ENCODE data around the gene P4HA3. TPM values are rescaled to one million over a fixed set of nuclear protein-coding genes. Genes with fewer than 3 reads are reported as not detected.

P4HA3 gene
- total and polyA plus RNA-seq, 5 experiments from 2014 or later, result not detected

DNA sequence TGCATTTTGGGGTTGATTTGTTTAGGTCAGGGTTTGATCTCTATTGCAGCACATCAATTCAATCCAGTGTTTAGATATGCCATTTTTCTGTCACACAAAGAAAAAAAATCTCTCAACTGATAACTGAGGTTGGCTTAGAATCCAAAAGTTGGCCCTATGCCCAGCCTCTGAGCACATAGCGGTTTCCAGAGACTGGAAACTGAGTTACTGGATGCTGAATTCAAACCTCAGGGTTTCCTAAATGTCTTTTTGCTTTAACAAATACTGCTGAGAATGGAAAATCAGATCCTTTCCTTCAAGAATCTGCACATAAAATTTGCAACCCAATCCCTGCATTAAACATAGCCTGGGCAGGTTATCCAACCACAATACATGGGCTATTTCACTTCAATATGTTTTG, 4.0 kb downstream of the P4HA3 start:
- Mint-ChIP-seq H3K9me3 (no peaks in the 10 kb centered on the region), H3K27me3 (peaks cover 25 to 65% (median 48%) of the 10 kb centered on the region in 5 donors), H3K4me3 (no peak overlapping the region), H3K36me3 (no peaks in the 10 kb centered on the region), H3K4me1 (peaks cover 8 to 15% (median 11%) of the 10 kb centered on the region in 4 donors), H3K27ac (no peak overlapping the region)
- DNase-seq (no peak), ATAC-seq (no peak)
- POLR2A ChIA-PET, result no interaction called here

DNA sequence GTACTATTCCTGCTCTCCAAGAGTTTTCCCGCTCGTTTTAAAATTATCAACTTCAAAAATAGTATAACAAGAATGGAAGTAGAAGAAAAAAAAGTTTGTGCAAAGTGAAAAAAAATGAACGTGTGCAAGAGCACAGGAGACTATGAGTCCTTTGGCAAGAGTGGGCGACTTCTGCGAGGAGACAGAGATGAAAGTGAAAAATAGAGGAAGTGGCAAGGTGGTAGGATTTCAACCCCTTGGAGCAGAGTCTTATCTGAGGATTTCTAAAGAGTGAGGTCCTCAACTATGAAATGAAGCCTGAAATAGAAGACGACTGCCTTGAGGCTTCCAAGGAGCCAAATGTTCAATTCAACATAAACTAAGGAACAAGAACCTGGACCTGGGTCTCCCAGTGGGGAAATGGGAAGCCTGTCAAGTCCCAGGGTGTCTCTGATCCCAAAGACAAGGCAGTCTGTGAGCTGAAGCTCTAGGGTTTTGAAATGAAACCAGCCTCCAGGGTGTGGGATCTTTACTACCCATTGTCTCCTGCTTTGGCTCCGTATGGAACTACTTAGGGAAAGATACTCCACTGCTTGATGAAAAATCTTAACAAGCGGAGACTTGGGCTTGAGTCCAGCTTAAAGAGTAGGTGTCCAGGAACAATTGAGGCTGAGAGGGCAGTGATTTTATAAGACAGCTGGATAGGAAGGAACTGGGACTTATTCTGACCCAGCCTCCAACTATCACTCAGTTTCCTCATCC, 4.8 kb downstream of the P4HA3 start:
- DNase-seq (no peak), ATAC-seq (no peak)
- peaks cover 4 to 12% (median 7%) of the 10 kb centered on the region in 4 donors for H3K4me1 Mint-ChIP-seq
- H3K4me3 Mint-ChIP-seq, result no peak overlapping the region
- H3K36me3 Mint-ChIP-seq, result no peaks in the 10 kb centered on the region
- POLR2A ChIA-PET, result no interaction called here
- H3K27me3 Mint-ChIP-seq, result peaks cover 24 to 58% (median 42%) of the 10 kb centered on the region in 5 donors
- H3K9me3 Mint-ChIP-seq, result no peaks in the 10 kb centered on the region
- no peak overlapping the region for H3K27ac Mint-ChIP-seq

DNA sequence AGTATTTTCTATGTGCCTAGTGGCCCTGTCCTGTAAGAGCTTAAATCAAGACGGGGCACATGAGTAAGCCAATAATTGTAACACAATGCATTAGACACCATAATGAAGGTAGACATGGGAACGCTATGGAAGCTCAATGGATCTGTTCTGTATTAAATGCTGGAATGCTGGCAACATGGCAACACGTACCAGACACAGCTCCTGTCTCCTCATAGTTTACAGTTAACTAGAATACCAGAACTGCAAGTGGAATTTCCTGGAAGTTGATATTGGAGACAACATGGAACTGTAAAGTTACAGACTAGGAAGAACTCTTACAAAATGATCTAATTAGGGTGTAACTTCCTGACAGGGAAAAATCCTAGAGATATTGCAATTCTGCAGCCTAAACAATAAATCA, 12.4 kb downstream of the P4HA3 start:
- H3K36me3 Mint-ChIP-seq, result no peaks in the 10 kb centered on the region
- no peak overlapping the region for H3K4me3 Mint-ChIP-seq
- ATAC-seq (no peak), DNase-seq (no peak)
- POLR2A ChIA-PET, result no interaction called here
- H3K4me1 Mint-ChIP-seq, result peaks cover 2 to 8% (median 6%) of the 10 kb centered on the region in 4 donors
- peaks cover 6 to 32% (median 10%) of the 10 kb centered on the region in 5 donors for H3K27me3 Mint-ChIP-seq
- H3K27ac Mint-ChIP-seq, result no peak overlapping the region
- peaks cover 0 to 3% (median 0%) of the 10 kb centered on the region in 9 donors for H3K9me3 Mint-ChIP-seq

DNA sequence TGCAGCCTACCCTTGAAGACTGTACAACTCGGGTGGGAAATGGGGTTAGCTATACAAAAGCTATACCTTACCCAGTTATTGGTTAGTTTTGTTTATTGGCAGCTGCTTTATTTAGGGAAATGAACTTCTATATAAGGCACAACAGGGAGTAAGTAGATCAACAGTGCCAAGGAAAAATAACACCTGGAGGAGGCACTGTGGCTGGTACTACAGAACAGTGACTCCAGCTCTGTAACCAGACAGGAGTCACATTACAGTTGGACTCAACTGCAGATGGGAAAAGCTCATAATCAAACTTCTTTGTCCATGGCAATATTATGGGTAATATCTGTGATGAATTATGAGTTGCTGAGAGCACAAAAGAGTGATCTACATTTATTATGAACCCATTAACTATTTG, 14.0 kb downstream of the P4HA3 start:
- peaks cover 9 to 44% (median 13%) of the 10 kb centered on the region in 5 donors for H3K27me3 Mint-ChIP-seq
- H3K4me1 Mint-ChIP-seq, result peaks cover 2 to 8% (median 6%) of the 10 kb centered on the region in 4 donors
- no peaks in the 10 kb centered on the region for H3K36me3 Mint-ChIP-seq
- peaks cover 0 to 6% (median 0%) of the 10 kb centered on the region in 9 donors for H3K9me3 Mint-ChIP-seq
- DNase-seq, result no peak
- no peak overlapping the region for H3K4me3 Mint-ChIP-seq
- no peak for ATAC-seq
- POLR2A ChIA-PET, result no interaction called here
- no peak overlapping the region for H3K27ac Mint-ChIP-seq

DNA sequence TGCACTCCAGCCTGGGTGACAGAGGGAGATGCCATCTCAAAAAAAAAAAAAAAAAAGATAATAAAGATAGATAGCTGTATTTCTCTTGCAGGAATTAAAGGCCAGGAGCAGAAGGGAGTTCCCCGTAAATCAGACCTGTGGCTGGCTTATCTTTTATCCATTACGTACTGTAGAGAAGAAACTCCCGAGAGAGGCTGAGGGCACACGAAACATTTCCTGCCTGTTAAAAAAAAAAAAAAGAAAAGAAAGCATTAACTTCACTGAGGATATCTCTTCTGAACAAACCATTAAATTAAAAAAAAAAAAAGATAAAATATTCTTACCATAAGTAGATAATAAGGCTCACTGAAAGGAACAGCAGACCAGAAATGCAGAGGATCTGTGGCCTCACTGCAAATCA, 22.5 kb downstream of the P4HA3 start:
- Mint-ChIP-seq H3K4me3 (no peak overlapping the region), H3K27me3 (peaks cover 2 to 22% (median 4%) of the 10 kb centered on the region in 5 donors), H3K4me1 (peaks cover 0 to 2% (median 0%) of the 10 kb centered on the region in 4 donors), H3K27ac (no peak overlapping the region), H3K9me3 (peaks cover 0 to 9% (median 0%) of the 10 kb centered on the region in 9 donors), H3K36me3 (no peaks in the 10 kb centered on the region)
- no peak for ATAC-seq
- DNase-seq, result no peak
- POLR2A ChIA-PET, result no interaction called here

DNA sequence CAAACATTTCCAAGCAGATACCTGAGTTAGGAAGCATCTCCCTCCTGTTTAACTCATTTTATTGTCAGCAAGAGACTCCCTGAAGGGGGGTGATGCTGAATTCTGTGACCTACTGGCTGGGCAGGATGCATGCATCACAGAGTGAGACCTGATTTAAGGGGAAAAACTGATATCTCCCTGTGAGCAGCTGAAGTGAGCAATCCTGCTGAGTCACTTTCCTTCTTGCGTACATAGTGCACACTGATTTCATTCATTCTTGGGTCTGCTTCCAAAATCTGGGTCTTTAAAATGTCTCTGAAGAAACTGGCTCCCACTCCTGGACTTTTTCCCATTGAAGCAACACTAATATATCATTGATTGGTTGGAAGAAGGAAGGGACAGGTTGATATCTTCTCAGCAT, 23.3 kb downstream of the P4HA3 start:
- H3K27ac Mint-ChIP-seq, result no peak overlapping the region
- H3K27me3 Mint-ChIP-seq, result peaks cover 0 to 14% (median 3%) of the 10 kb centered on the region in 5 donors
- no peak for ATAC-seq
- peaks cover 0 to 2% (median 0%) of the 10 kb centered on the region in 4 donors for H3K4me1 Mint-ChIP-seq
- no peaks in the 10 kb centered on the region for H3K36me3 Mint-ChIP-seq
- peaks cover 0 to 6% (median 0%) of the 10 kb centered on the region in 9 donors for H3K9me3 Mint-ChIP-seq
- no peak for DNase-seq
- H3K4me3 Mint-ChIP-seq, result no peak overlapping the region
- POLR2A ChIA-PET, result no interaction called here

DNA sequence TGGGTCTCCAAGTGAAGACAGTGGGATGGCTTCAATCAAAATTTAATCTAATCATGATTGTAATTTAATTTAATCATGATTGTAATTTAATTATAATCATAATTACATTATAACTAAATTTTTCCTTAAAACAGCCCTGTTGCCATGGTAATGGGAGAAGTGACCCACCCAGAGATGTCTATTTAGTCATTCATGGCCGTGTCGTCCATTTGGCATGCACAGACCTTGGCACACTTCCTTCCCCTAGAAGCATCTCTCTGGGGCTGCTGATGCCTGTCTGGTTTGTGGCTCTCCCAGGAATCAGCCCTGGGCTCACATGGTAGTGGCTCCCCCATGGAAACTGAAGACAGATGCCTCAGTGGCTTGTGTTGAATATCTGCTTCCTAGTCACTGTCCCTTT, 27.0 kb downstream of the P4HA3 start:
- no peak overlapping the region for H3K4me3 Mint-ChIP-seq
- peaks cover 0 to 2% (median 0%) of the 10 kb centered on the region in 5 donors for H3K27me3 Mint-ChIP-seq
- DNase-seq (no peak), ATAC-seq (no peak)
- no peaks in the 10 kb centered on the region for H3K9me3 Mint-ChIP-seq
- no peaks in the 10 kb centered on the region for H3K36me3 Mint-ChIP-seq
- POLR2A ChIA-PET, result no interaction called here
- H3K4me1 Mint-ChIP-seq, result peaks cover 0 to 2% (median 0%) of the 10 kb centered on the region in 4 donors
- no peak overlapping the region for H3K27ac Mint-ChIP-seq

DNA sequence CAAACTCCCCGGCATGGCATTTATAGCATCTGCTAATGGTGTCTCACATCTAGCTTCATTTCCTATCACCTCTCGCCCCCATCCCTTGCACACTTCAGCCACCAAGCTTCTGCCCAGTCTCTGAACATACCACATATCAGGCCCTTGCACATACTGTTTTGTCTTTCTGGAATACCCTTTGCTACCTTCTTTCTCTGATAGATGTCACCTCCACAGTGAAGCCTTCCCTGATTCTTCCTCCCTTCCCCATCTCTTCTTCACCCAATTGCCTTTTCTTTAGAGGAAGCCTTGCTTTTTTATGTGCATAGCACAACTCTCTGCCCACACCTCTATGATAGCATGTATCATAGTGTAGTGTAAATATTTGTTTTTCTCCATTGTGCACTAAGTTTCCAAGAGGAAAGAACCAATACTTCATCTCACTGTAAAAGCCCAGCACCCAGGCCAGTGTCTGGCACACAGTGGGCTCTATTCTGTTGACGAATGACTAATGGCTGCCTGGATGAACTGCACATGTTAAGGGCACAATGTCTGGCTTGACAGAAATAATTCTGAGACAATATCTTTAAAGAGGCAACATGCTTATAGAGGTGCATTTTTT, 27.8 kb downstream of the P4HA3 start:
- Mint-ChIP-seq H3K27ac (no peak overlapping the region), H3K9me3 (no peaks in the 10 kb centered on the region), H3K36me3 (no peaks in the 10 kb centered on the region), H3K27me3 (peaks cover 0 to 2% (median 0%) of the 10 kb centered on the region in 5 donors), H3K4me3 (no peak overlapping the region), H3K4me1 (peaks cover 0 to 2% (median 0%) of the 10 kb centered on the region in 4 donors)
- ATAC-seq, result no peak
- DNase-seq, result no peak
- POLR2A ChIA-PET, result no interaction called here

DNA sequence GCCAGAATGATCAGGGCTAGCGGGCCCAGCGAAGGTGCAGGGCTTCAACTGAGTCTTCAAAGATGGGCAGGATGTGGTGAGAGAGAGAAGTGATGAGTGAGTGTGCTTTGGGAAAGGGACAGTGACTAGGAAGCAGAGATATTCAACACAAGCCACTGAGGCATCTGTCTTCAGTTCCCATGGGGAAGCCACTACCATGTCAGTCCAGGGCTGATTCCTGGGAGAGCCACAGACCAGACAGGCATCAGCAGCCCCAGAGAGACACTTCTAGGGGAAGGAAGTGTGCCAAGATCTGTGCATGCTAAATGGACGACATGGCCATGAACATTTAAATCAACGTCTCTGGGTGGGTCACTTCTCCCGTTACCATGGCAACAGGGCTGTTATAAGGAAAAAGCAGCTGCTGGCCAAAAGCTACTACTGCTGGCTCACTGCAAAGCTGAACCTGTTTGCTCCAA, 28.5 kb downstream of the P4HA3 start:
- no peak for ATAC-seq
- POLR2A ChIA-PET, result no interaction called here
- no peak for DNase-seq
- H3K36me3 Mint-ChIP-seq, result no peaks in the 10 kb centered on the region
- H3K4me3 Mint-ChIP-seq, result no peak overlapping the region
- peaks cover 0 to 3% (median 0%) of the 10 kb centered on the region in 5 donors for H3K27me3 Mint-ChIP-seq
- no peak overlapping the region for H3K27ac Mint-ChIP-seq
- H3K9me3 Mint-ChIP-seq, result no peaks in the 10 kb centered on the region
- peaks cover 0 to 2% (median 0%) of the 10 kb centered on the region in 4 donors for H3K4me1 Mint-ChIP-seq

DNA sequence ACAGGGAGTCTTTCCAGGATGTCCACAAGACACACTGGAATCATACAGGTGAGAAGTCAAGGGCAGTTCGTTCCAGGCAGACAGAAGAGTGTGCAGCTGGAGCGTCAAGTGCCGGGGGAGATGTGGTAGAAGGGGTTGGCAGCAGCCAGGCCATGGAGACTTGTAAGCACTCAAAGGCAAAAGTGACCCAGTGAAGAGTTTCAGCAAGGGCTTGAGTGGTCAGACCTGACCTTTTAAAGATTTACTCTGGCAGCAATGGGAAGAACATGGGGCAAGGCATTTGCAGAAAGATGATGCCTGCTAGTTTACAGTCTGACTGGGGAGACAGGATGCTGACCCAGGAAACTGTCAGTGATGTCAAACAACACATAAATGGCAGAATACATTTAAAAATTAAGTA, 29.0 kb downstream of the P4HA3 start:
- peaks cover 0 to 2% (median 0%) of the 10 kb centered on the region in 4 donors for H3K4me1 Mint-ChIP-seq
- POLR2A ChIA-PET, result no interaction called here
- no peak overlapping the region for H3K27ac Mint-ChIP-seq
- H3K4me3 Mint-ChIP-seq, result no peak overlapping the region
- H3K27me3 Mint-ChIP-seq, result peaks cover 0 to 6% (median 0%) of the 10 kb centered on the region in 5 donors
- DNase-seq (no peak), ATAC-seq (no peak)
- H3K9me3 Mint-ChIP-seq, result no peaks in the 10 kb centered on the region
- H3K36me3 Mint-ChIP-seq, result no peaks in the 10 kb centered on the region

DNA sequence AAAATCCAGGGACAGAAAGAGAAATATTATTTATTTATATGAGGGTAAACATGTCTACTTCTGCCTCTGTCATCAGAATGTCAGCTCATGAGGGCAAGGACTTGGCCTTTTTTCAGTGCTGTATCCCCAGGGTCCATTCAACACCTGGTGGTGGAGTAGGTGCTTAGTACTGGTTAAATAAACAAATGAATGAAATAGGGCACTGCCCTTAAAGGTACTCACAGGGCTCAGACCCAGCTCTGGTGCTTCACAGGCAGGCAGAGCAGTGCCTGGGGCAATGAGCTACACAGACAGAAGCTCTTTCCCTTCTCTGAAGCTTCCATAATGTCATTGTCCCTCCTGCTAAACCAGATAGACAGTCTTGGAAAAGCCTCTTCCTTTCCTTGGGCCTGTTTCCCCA, 30.9 kb downstream of the P4HA3 start:
- no peak overlapping the region for H3K4me3 Mint-ChIP-seq
- POLR2A ChIA-PET, result no interaction called here
- H3K9me3 Mint-ChIP-seq, result no peaks in the 10 kb centered on the region
- peaks cover 0 to 9% (median 4%) of the 10 kb centered on the region in 5 donors for H3K27me3 Mint-ChIP-seq
- H3K4me1 Mint-ChIP-seq, result peaks cover 0 to under 1% (median 0%) of the 10 kb centered on the region in 4 donors
- no peak for ATAC-seq
- no peaks in the 10 kb centered on the region for H3K36me3 Mint-ChIP-seq
- H3K27ac Mint-ChIP-seq, result no peak overlapping the region
- no peak for DNase-seq

DNA sequence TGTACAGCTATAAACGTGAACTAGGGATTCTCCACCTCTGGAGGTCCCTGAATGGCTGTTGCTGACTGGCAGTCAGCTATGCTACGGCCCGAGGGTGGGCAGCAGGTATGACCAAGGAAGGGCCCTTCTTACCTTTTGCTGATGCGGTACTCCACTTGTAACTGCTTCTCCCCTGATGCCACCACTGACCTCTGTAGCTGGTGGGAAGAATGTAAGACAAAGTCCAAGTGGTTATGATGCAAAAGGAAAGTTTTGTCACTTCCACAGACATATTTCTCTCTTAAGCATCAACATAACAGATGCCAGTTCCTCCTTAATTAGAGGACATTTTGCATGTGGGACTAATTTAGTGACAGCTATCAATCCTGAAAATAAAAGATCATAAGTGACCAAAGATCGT, 32.2 kb downstream of the P4HA3 start:
- Mint-ChIP-seq H3K9me3 (no peaks in the 10 kb centered on the region), H3K4me3 (no peak overlapping the region)
- ATAC-seq, result no peak

DNA sequence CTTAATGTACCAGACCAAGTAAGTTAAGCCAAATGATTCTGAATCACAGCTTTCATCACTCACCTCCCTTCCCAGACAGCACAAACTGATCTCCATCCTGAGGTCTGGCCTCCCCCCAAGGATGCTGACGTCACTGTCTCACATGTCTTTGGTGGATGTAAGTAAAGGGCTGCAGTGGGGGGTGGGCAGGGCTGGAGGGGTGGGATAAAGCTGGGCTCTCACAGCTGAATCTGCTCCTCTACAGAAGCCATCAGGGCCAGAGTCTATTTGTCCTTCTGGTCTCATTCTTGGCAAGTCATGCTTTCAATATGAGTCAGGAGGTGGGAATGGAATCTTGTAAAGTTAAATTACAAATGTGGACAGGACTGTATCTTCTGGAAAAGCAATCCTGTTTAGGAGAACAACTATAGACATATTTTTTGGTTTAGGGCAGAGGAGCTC, 32.7 kb downstream of the P4HA3 start:
- DNase-seq (no peak), ATAC-seq (no peak)
- Mint-ChIP-seq H3K4me3 (no peak overlapping the region), H3K36me3 (no peaks in the 10 kb centered on the region), H3K27ac (no peak overlapping the region), H3K4me1 (no peaks in the 10 kb centered on the region), H3K9me3 (no peaks in the 10 kb centered on the region), H3K27me3 (peaks cover 0 to 13% (median 6%) of the 10 kb centered on the region in 5 donors)
- POLR2A ChIA-PET, result no interaction called here

More for the DNA sequence above, 32.2 kb downstream of the P4HA3 start:
- peaks cover 0 to 13% (median 4%) of the 10 kb centered on the region in 5 donors for H3K27me3 Mint-ChIP-seq
- H3K4me1 Mint-ChIP-seq, result no peaks in the 10 kb centered on the region
- H3K36me3 Mint-ChIP-seq, result no peaks in the 10 kb centered on the region
- no peak overlapping the region for H3K27ac Mint-ChIP-seq
- POLR2A ChIA-PET, result no interaction called here
- no peak for DNase-seq

Data from naive thymus-derived CD8-positive, alpha-beta T cell (primary cell).